Measurements from ENCODE around the gene UGCG.
A peak's percentile ranks its signal among the peaks of the same experiment; 100 is the strongest.

The UGCG gene

DNA sequence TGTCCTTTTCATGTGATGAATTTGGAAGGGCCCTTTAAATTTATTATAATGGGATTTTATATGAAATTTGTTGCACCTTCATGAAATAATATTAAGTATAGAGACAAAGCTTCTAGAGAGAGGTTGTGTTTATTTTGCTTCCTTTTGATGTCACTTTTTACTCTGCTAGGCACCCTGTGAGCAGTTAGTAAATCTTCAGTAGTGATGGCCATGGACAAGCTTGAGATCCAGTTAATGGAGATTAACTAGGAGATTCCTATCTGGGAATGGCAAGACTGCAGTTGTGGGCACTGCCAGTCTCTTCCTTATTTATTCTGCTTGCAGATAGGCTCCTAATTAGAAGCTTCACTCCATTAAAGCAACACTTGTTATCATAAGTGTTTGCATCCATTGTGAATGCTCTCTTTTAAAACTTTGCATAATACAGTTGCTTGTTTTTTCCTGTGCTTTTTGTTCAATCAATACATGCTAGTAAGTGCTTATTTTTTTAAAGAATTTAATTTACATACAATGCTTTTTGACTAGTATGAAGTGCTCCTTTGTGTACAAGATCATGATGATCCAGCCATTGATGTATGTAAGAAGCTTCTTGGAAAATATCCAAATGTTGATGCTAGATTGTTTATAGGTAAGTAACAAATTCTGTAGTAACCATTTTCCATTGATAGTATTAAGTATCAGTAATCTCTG lies 25.9 kb downstream of the UGCG start:
- no peaks in the 10 kb centered on the region for H3K27me3 ChIP-seq
- no peak overlapping the region for H3K4me3 ChIP-seq (ENCODE audit: low read depth in 1 of 2, low read length in 1 of 2)
- peak overlapping the region; percentile 55 for H3K27ac ChIP-seq
- TF ChIP-seq, protein P1, sequence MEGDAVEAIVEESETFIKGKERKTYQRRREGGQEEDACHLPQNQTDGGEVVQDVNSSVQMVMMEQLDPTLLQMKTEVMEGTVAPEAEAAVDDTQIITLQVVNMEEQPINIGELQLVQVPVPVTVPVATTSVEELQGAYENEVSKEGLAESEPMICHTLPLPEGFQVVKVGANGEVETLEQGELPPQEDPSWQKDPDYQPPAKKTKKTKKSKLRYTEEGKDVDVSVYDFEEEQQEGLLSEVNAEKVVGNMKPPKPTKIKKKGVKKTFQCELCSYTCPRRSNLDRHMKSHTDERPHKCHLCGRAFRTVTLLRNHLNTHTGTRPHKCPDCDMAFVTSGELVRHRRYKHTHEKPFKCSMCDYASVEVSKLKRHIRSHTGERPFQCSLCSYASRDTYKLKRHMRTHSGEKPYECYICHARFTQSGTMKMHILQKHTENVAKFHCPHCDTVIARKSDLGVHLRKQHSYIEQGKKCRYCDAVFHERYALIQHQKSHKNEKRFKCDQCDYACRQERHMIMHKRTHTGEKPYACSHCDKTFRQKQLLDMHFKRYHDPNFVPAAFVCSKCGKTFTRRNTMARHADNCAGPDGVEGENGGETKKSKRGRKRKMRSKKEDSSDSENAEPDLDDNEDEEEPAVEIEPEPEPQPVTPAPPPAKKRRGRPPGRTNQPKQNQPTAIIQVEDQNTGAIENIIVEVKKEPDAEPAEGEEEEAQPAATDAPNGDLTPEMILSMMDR (IDR thresholded peaks at IDR 0.05), result no peak
- no peaks in the 10 kb centered on the region for H3K9me3 ChIP-seq
- peaks cover 23% of the 10 kb centered on the region for H3K36me3 ChIP-seq
- H3K4me1 ChIP-seq (ENCODE audit: control insufficient read depth in 1 of 2, insufficient read depth in 1 of 2, low read depth in 1 of 2, low read length in 1 of 2), result peaks cover 12 to 23% of the 10 kb centered on the region in 2 experiments

DNA sequence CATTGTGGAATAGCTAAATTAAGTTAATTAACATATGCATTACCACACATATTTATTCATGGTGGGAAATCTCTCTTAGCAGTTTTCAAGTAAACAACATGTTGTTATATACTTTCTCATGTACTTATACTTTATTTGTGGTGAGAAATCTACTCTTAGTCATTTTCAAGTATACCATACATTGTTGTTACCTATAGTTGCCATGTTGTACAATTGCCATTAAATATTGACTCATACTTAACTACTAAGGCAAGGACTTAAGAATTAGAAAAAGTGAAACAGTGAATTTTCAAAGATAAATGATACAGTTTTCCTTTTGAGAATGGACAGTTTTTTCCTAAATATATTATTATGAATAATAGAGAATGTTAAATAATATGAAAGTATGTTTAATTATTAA lies 27.7 kb downstream of the UGCG start:
- no peak overlapping the region for H3K4me3 ChIP-seq (ENCODE audit: low read depth in 1 of 2, low read length in 1 of 2)
- no peaks in the 10 kb centered on the region for H3K27me3 ChIP-seq
- H3K9me3 ChIP-seq, result no peaks in the 10 kb centered on the region
- H3K36me3 ChIP-seq, result peaks cover 28% of the 10 kb centered on the region
- H3K4me1 ChIP-seq (ENCODE audit: control insufficient read depth in 1 of 2, insufficient read depth in 1 of 2, low read depth in 1 of 2, low read length in 1 of 2), result peaks cover 12 to 33% of the 10 kb centered on the region in 2 experiments
- TF ChIP-seq, protein P1 (IDR thresholded peaks at IDR 0.05), result no peak
- H3K27ac ChIP-seq, result peak overlapping the region; percentile 31

DNA sequence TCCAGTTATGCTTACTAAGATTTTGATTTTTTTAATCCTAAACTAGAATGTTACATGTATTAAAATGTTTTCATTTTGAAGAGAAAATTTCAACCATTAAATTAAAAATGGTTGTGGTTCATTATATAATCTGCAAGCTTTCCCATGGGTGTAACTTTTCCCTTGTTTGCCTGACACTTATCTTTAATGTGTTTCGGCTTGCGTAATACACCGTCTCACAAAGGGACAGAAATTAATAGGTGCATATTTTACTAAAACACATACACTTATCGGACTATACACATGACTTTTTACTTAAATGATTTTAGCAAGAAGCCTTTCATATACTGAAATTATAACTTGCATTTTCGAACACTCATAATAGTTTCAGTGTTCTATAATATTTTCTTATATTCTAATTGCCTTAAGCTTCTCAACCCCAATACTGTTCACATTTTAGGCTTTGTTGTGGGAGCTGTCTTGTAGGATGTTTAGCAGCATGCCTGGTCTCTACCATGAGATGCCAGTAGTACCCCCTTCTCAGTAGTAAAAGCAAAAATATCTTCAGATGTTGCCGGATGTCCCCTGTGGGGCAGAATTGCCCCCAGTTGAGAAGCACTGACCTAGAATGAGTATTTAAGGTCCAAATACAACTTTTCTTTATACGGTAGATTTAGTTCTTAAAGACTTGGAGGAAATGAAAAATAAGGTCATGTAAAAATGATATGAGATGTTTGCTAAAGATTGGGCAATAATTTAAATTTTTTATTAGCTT lies 28.6 kb downstream of the UGCG start:
- TF ChIP-seq, protein P1 (IDR thresholded peaks at IDR 0.05), result no peak
- Histone ChIP-seq H3K27me3 (no peaks in the 10 kb centered on the region), H3K4me3 (ENCODE audit: low read depth in 1 of 2, low read length in 1 of 2) (no peak overlapping the region), H3K4me1 (ENCODE audit: control insufficient read depth in 1 of 2, insufficient read depth in 1 of 2, low read depth in 1 of 2, low read length in 1 of 2) (peaks cover 12 to 33% of the 10 kb centered on the region in 2 experiments), H3K27ac (peak overlapping the region; percentile 78), H3K36me3 (peaks cover 35% of the 10 kb centered on the region), H3K9me3 (no peaks in the 10 kb centered on the region)

DNA sequence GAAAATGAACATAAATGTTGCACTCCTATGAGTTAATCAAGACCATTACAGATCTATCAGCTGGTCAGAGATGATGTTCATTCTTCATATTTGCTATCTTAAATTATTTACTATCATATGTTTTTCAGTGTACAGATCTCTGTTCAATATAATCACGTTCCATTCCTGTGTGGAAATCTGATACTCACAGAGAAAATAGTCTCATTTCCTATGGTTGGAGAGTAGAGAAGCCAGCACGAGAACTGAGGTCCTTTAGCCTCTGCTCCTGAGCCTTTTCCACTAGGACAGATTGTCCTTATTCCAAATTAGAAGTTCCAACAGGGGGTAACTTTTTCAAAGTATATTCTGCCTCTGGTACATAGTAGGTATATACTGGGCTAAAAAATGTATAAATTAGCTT lies 29.2 kb downstream of the UGCG start:
- Histone ChIP-seq H3K9me3 (no peaks in the 10 kb centered on the region), H3K27me3 (no peaks in the 10 kb centered on the region), H3K27ac (peak overlapping the region; percentile 78), H3K36me3 (peaks cover 32% of the 10 kb centered on the region), H3K4me1 (ENCODE audit: control insufficient read depth in 1 of 2, insufficient read depth in 1 of 2, low read depth in 1 of 2, low read length in 1 of 2) (peaks cover 12 to 33% of the 10 kb centered on the region in 2 experiments), H3K4me3 (ENCODE audit: low read depth in 1 of 2, low read length in 1 of 2) (no peak overlapping the region)
- TF ChIP-seq, protein P1 (IDR thresholded peaks at IDR 0.05), result no peak

DNA sequence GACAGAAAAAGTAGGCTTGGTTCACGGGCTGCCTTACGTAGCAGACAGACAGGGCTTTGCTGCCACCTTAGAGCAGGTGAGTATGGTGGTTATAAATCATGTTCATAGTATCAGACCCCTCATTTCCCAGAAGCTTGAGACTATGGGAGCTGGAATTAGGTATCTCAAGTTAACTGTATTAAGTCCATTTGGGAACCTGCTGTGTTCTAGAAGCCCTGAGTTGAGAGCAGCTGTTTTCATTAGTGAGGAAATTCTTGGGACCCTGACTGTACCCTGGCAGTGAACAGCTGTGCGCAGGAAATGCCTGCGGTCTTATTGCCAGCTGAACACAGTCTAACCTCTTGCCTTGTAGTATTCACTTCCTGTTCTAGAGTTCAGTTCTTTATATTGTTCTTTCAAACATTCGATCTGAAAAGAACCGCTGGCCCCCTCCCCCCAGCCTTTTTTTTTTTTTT lies 29.8 kb downstream of the UGCG start:
- Histone ChIP-seq H3K9me3 (no peaks in the 10 kb centered on the region), H3K4me1 (ENCODE audit: control insufficient read depth in 1 of 2, insufficient read depth in 1 of 2, low read depth in 1 of 2, low read length in 1 of 2) (peaks cover 12 to 33% of the 10 kb centered on the region in 2 experiments), H3K36me3 (peaks cover 32% of the 10 kb centered on the region), H3K27me3 (no peaks in the 10 kb centered on the region), H3K27ac (peak overlapping the region; percentile 78), H3K4me3 (ENCODE audit: low read depth in 1 of 2, low read length in 1 of 2) (no peak overlapping the region)
- TF ChIP-seq, protein P1 (IDR thresholded peaks at IDR 0.05), result no peak

Measured in neutrophil (primary cell).